Bronchial epithelial cell (primary cell): ENCODE results near the gene CLIP1. TPM values are rescaled to one million over a fixed set of nuclear protein-coding genes. Genes with fewer than 3 reads are reported as not detected.

Source experiments
- DNase-seq: peaks from one replicate; pipeline ENCODE4 v3.0.0-alpha.2; 2010; ENCODE audit warnings: low read depth
- FAIRE-seq: peaks from 2 replicates; lab custom pipeline; 2011; peaks lifted over from hg19 to GRCh38; lab: Jason Lieb, UNC
- H3K27me3 ChIP-seq: 2 replicates; pipeline ENCODE4 v1.5.1; 2011; ENCODE audit warnings: low read length; ENCODE audit not compliant: control insufficient read depth, insufficient read depth
- H3K36me3 ChIP-seq: 2 replicates; pipeline ENCODE4 v1.5.1; 2011; ENCODE audit warnings: low read length; ENCODE audit not compliant: control insufficient read depth, insufficient read depth
- H3K4me3 ChIP-seq: 2 replicates; pipeline ENCODE4 v1.5.1; 2011; ENCODE audit warnings: mild to moderate bottlenecking, low read depth, low read length, control low read depth
- CTCF ChIP-seq: IDR thresholded peaks from 2 replicates; pipeline ENCODE4 v1.5.1; 2011; ENCODE audit warnings: mild to moderate bottlenecking, moderate library complexity, low read length, control low read depth, inconsistent platforms; ENCODE audit not compliant: insufficient read depth, severe bottlenecking
- total RNA-seq: library from RNA; depleted of rRNA; stranded (reverse); fragments of >200 nt; gene quantifications from 2 replicates; pipeline ENCODE4 v1.2.1, GENCODE V29; 2014

Gene CLIP1
- total RNA-seq, 1 donor from 2014 or later: 69.0 TPM

- Histone ChIP-seq H3K36me3 (no peaks in the 10 kb centered on the region), H3K4me3 (no peak overlapping the region), H3K27me3 (no peaks in the 10 kb centered on the region)
- TF ChIP-seq CTCF: no peak
- no peak for FAIRE-seq
- no peak for DNase-seq
These were observed 38.2 kb upstream of the CLIP1 start for GRCh38 chr12:122460641-122461040.

DNA sequence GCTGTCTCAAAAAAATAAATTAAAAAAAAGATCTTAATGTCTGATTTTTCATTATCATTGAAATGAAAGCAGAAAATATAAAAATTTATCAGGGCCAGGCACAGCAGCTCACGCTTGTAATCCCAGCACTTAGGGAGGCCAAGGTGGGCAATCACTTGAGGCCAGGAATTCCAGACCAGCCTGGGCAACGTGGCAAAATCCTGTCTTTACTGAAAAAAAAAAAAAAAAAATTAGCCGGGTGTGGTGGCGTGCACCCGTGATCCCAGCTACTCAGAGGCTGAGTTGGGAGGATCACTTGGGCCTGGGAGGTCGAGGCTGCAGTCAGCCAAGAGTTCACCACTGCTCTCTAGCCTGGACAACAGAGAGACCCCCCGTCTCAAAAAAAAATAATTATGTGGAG lies 37.6 kb upstream of the CLIP1 start:
- no peak for FAIRE-seq
- Histone ChIP-seq H3K36me3 (no peaks in the 10 kb centered on the region), H3K4me3 (no peak overlapping the region), H3K27me3 (no peaks in the 10 kb centered on the region)
- no peak for TF ChIP-seq CTCF
- no peak for DNase-seq

DNA sequence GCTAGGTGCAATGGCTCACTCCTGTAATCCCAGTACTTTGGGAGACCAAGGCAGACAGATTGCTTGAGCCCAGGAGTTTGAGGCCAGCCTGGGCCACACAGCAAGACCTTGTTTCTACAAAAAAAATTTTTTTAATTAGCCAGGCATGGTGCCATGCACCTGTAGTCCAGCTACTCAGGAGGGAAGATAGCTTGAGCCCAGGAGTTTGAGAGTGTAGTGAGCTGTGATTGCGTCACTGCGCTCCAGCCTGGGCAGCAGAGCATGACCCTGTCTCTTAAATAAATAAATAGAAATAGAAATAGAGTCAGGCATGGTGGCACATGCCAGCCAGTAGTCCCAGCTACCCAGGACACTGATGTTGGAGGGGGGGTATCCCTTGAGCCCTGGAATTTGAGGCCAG lies 36.7 kb upstream of the CLIP1 start:
- H3K4me3 ChIP-seq: no peak overlapping the region
- no peaks in the 10 kb centered on the region for H3K36me3 ChIP-seq
- no peak for TF ChIP-seq CTCF
- DNase-seq (no peak), FAIRE-seq (no peak)
- no peaks in the 10 kb centered on the region for H3K27me3 ChIP-seq

DNA sequence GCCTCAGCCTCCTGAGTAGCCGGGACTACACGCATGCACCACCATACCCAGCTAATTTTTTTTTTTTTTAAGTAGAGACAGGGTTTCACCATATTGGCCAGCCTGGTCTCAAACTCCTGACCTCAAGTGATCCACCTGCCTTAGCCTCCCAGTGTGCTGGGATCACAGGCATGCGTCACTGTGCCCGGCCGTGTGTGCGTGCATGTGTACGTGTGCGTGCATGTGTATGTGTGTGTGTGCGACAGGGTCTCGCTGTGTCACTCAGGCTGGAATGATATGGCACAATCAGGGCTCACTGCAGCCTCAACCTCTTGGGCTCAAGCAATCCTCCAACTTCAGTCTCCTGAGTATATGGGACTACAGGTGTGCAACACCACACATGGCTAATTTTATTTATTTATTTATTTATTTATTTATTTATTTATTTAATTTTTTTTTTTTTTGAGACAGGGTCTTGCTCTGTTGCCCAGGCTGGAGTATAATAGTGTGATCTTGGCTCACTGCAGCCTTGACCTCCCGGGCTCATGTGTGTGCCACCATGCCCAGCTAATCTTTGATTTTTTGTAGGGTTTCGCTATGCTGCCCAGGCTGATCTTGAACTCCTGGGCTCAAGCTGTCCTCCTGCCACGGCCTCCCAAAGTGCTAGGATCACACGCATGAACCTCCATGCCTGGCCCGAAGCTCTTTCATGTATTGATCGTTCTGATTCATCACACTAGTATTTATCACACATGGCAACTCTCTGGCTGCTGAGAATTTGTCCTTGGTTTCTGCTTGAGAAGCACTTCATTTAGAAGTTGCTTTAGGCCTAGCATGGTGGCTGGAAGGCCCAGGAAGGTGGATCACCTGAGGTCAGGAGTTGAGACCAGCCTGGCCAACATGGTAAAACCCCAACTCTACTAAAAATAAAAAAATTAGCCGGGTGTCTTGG lies 35.9 kb upstream of the CLIP1 start:
- DNase-seq (no peak), FAIRE-seq (no peak)
- Histone ChIP-seq H3K27me3 (no peaks in the 10 kb centered on the region), H3K4me3 (no peak overlapping the region), H3K36me3 (no peaks in the 10 kb centered on the region)
- TF ChIP-seq CTCF: no peak

DNA sequence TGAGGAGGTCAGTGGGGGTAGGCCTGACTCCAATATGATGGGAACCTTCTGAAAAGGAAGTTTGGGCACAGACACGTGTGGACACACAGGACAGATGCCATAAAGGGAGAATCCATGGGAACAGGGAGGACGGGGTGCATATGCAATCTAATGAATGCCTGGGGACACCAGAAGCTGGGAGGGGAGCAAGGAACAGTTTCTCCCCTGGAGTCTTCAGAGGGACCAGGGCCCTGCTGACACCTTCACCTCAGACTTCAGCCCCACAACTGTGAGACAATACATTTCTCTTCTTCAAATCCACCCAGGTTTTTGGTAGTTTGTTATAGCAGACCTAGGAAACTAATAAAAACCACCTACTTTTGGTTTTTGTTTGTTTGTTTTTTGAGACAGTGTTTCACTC lies 35.2 kb upstream of the CLIP1 start:
- H3K27me3 ChIP-seq: no peaks in the 10 kb centered on the region
- H3K4me3 ChIP-seq: no peak overlapping the region
- DNase-seq: no peak
- no peaks in the 10 kb centered on the region for H3K36me3 ChIP-seq
- FAIRE-seq: no peak
- TF ChIP-seq CTCF: no peak
